ENCODE measurements around the gene LY6G5B. TPM values are rescaled to one million over a fixed set of nuclear protein-coding genes. Genes with fewer than 3 reads are reported as not detected.

Gene LY6G5B
- total RNA-seq, 1 donor from 2014 or later = 2.8 TPM

DNA sequence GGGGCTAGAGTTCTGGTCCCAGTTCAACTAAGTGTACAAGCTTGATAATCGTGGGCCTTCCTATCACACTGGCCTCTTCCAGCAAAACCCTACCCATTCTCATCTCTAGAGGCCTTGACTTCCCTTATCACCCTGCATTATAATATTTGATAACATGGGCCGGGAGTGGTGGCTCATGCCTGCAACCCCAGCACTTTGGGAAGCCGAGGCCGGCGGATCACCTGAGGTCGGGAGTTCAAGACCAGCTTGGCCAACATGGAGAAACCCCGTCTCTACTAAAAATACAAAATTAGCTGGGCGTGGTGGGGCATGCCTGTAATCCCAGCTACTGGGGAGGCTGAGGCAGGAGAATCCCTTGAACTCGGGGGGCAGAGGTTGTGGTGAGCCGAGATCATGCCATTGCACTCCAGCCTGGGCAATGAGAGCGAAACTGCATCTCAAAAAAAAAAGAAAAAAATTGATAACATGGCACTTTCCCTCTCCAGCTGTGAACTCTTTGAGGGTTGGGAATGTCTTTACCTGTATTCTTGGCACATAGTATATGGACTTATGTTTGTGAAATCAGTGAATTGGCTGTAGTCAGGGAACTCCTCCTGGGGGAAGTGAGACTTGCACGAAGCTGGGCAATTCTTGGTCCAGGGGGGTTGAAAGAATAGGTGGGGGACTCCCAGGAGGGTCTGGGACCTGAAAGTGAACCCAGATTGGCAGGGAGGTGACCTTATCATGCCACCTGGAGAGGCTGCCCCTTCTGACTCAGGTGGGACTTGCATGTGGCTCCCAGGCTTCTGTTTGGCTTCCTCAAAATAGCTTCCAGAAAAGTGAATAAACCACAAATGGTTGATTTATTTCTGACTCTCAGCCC, 8.3 kb upstream of the LY6G5B start:
- Histone ChIP-seq H2AFZ (replicated peaks) (no peak overlapping the region), H3K9me3 (ENCODE audit: low read depth) (no peaks in the 10 kb centered on the region), H3K9ac (no peak overlapping the region), H4K20me1 (ENCODE audit: low read depth) (peaks cover 10% of the 10 kb centered on the region), H3K4me1 (peaks cover 31% of the 10 kb centered on the region), H3K4me3 (peak overlapping the region; percentile 73), H3K27me3 (no peaks in the 10 kb centered on the region), H3K27ac (no peak overlapping the region), H3K36me3 (no peaks in the 10 kb centered on the region), H3F3A (ENCODE audit: low read depth) (peaks cover 38% of the 10 kb centered on the region), H3K4me2 (peak overlapping the region; percentile 97), H3K79me2 (ENCODE audit: low read depth) (peaks cover 61% of the 10 kb centered on the region)
- no peak for DNase-seq (ENCODE audit: low spot score)
- peaks cover 24% of the 10 kb centered on the region for H3K36me3 Mint-ChIP-seq
- peaks cover 64% of the 10 kb centered on the region for H3K4me1 Mint-ChIP-seq
- H3K9me3 Mint-ChIP-seq = no peaks in the 10 kb centered on the region
- no peak for TF ChIP-seq EZH2phosphoT487 (IDR thresholded peaks at IDR 0.05)
- no peak for TF ChIP-seq EZH2 (IDR thresholded peaks at IDR 0.05)
- H3K27ac Mint-ChIP-seq = peak overlapping the region; percentile 80
- peak overlapping the region; percentile 92 for H3K4me3 Mint-ChIP-seq
- H3K27me3 Mint-ChIP-seq (ENCODE audit: insufficient read depth, low read depth) = peaks cover 6% of the 10 kb centered on the region

DNA sequence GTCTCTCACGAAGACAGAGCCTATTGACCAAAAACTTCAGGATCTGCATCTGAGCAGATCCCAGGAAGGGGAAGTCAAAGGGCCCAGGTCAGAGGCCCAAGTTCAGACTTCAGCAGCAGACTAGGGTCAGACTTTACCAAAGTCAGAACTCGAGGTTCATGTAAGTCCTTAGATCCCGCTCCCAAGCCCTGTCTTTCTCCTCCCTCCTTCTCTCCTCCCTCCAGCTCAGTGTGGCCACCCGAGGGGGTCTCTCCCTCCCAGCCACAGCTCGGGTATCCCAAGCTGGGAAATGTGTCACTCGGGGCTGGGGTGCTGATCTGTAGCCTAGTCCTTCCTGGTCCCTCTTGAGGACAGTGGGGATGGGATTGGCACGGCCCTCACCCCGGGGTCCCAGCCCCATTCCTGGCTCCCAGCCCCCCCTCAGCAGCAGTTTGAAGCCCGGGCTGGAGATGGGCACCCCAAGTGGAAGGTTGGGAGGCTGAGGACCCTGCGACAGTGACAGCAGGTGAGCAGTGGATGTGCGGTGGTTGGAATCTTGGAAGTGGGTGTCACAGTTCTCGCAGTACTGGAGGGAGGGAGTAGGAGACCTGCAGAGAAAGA, 7.6 kb upstream of the LY6G5B start:
- peaks cover 31% of the 10 kb centered on the region for H3K4me1 ChIP-seq
- H3K79me2 ChIP-seq (ENCODE audit: low read depth) = peaks cover 68% of the 10 kb centered on the region
- H3K4me2 ChIP-seq = no peak overlapping the region
- no peak for DNase-seq (ENCODE audit: low spot score)
- H3K27me3 ChIP-seq = no peaks in the 10 kb centered on the region
- no peak for TF ChIP-seq EZH2phosphoT487 (IDR thresholded peaks at IDR 0.05)
- no peak for TF ChIP-seq EZH2 (IDR thresholded peaks at IDR 0.05)
- no peak for TF ChIP-seq CTCF (IDR thresholded peaks at IDR 0.05)
- Mint-ChIP-seq H3K9me3 (no peaks in the 10 kb centered on the region), H3K4me3 (peak overlapping the region; percentile 59), H3K27me3 (ENCODE audit: insufficient read depth, low read depth) (peaks cover 6% of the 10 kb centered on the region), H3K27ac (peak overlapping the region; percentile 34), H3K4me1 (peaks cover 68% of the 10 kb centered on the region), H3K36me3 (peaks cover 24% of the 10 kb centered on the region)
- H3F3A ChIP-seq (ENCODE audit: low read depth) = peaks cover 38% of the 10 kb centered on the region
- H3K9me3 ChIP-seq (ENCODE audit: low read depth) = no peaks in the 10 kb centered on the region
- H2AFZ ChIP-seq (replicated peaks) = no peak overlapping the region
- H3K9ac ChIP-seq = no peak overlapping the region
- H3K36me3 ChIP-seq = no peaks in the 10 kb centered on the region
- no peak overlapping the region for H3K27ac ChIP-seq
- no peak overlapping the region for H3K4me3 ChIP-seq
- peaks cover 10% of the 10 kb centered on the region for H4K20me1 ChIP-seq (ENCODE audit: low read depth)

GRCh38 chr6:31663126-31663960, 6.4 kb upstream of the LY6G5B start:
- H2AFZ ChIP-seq (replicated peaks) = no peak overlapping the region
- peaks cover 31% of the 10 kb centered on the region for H3K4me1 ChIP-seq
- H3K4me3 ChIP-seq = peak overlapping the region; percentile 90
- no peaks in the 10 kb centered on the region for H3K36me3 ChIP-seq
- no peaks in the 10 kb centered on the region for H3K27me3 ChIP-seq
- no peak for DNase-seq (ENCODE audit: low spot score)
- H3K9me3 ChIP-seq (ENCODE audit: low read depth) = no peaks in the 10 kb centered on the region
- Mint-ChIP-seq H3K4me3 (peak overlapping the region; percentile 97), H3K27ac (no peak overlapping the region), H3K4me1 (peaks cover 59% of the 10 kb centered on the region), H3K36me3 (peaks cover 17% of the 10 kb centered on the region), H3K27me3 (ENCODE audit: insufficient read depth, low read depth) (peaks cover 5% of the 10 kb centered on the region), H3K9me3 (no peaks in the 10 kb centered on the region)
- peak overlapping the region; percentile 54 for H3K9ac ChIP-seq
- no peak overlapping the region for H3K27ac ChIP-seq
- peaks cover 10% of the 10 kb centered on the region for H4K20me1 ChIP-seq (ENCODE audit: low read depth)
- H3F3A ChIP-seq (ENCODE audit: low read depth) = peaks cover 38% of the 10 kb centered on the region
- peaks cover 71% of the 10 kb centered on the region for H3K79me2 ChIP-seq (ENCODE audit: low read depth)
- TF ChIP-seq EZH2phosphoT487 (IDR thresholded peaks at IDR 0.05) (no peak), EZH2 (IDR thresholded peaks at IDR 0.05) (no peak)
- H3K4me2 ChIP-seq = peak overlapping the region; percentile 85

All from neural progenitor cell (in vitro differentiated cells).